Measurements from ENCODE around the gene CERS4.
"Not testable (repeated sequence)": the region's sequence is repeated elsewhere in the genome, so short reads cannot be mapped to it uniquely, and the experiment has no call there.

Gene CERS4

DNA sequence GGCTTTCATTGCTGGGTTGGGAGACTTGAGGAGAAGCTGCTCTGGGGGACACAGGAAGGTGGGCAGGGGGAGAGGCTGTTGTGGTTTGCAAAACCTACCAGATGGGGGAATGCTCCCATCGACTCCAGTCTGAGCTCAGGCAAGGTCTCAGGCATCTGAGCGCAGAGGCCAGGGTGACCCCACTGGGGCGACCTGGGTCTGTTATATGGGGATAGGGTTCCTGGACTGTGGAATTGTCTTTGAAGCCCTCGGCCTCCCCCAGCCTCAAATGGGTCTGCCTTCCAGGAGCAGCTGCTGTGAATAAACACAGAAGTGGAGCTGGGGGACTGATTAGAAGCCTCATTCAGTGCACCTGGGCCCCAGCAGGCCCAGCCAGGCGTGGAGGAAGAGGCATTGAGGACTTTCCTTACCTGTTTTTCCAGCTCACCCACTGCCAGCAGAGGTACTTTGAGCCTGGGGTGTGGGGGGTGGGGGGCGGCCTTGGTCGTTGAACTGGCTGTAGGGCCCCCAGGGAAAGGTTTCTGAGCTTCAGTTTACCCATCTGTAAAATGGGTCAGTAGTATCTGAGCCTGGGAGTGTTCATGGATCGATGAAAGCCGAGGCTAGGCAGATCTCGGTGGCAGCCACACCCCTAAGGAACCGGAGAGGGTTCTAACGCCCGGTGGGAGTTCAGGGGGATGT, 1.4 kb downstream of the CERS4 start:
- no peak for DNase-seq

DNA sequence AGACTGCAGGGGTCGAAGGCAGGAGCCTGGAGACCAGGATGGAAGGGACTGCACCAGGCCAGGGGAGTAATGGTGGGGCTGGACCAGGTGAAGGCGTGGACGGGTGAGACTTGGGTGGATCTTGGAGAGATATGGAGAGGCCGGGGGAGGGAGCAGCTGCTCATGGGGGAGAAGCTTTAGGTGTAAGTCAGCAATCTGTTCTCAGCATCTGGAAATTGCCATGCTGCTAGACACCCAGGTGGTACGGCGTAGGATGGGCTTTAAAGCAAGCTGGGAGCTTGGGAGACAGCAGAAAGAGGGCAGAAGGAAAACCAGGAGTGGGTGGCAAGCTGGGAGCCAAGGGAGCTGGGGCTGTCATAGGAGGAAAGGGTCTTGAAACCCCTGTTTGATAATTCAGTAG, 3.0 kb downstream of the CERS4 start:
- DNase-seq, result no peak

DNA sequence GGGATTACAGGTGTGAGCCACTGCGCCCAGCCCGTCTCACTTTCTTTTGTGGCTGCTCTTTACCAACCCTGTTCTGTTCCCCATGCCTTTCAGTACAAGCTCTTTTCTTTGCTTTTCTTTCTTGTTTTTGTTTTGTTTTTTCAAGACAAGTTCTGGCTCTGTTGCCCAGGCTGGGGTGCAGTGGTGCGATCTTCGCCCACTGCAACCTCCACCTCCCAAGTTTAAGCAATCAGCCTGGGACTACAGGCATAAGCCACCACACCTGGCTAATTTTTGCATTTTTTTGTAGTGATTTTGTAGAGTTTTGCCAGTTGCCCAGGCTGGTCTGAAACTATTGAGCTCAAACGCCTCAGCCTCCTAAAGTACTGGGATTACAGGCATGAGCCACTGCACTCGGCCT, 3.7 kb downstream of the CERS4 start:
- no peak for DNase-seq

- DNase-seq, result no peak
Measured at GRCh38 chr19:8213827-8214672, 4.9 kb downstream of the CERS4 start.

GRCh38 chr19:8214802-8215201, 5.6 kb downstream of the CERS4 start:
- DNase-seq, result no peak

GRCh38 chr19:8215783-8216182, 6.6 kb downstream of the CERS4 start:
- DNase-seq, result no peak

GRCh38 chr19:8216357-8216756, 7.2 kb downstream of the CERS4 start:
- no peak for DNase-seq

GRCh38 chr19:8218127-8218526, 9.0 kb downstream of the CERS4 start:
- DNase-seq, result not testable (repeated sequence)

GRCh38 chr19:8220481-8220880, 11.3 kb downstream of the CERS4 start:
- no peak for DNase-seq

DNA sequence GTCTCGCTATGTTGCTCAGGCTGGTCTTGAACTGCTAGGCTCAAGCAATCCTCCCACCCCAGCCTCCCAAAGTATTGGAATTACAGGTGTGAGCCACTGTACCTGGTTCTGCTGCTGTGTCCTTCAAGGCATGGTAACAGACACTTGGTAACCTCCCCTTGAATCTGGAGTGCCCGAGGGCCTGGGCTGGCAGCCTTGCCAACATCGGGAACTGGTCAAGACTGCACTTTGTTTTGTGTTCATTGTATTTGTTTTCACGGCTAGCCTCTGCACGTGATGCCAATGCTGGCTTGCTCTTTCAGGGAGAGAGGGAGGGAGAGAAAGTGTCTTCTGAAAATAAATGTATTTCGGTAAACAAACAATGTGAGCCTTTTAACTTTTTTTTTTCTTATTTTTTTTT, 12.0 kb downstream of the CERS4 start:
- DNase-seq, result no peak

- DNase-seq, result not testable (repeated sequence)
Measured at GRCh38 chr19:8223442-8223841, 14.3 kb downstream of the CERS4 start.

DNA sequence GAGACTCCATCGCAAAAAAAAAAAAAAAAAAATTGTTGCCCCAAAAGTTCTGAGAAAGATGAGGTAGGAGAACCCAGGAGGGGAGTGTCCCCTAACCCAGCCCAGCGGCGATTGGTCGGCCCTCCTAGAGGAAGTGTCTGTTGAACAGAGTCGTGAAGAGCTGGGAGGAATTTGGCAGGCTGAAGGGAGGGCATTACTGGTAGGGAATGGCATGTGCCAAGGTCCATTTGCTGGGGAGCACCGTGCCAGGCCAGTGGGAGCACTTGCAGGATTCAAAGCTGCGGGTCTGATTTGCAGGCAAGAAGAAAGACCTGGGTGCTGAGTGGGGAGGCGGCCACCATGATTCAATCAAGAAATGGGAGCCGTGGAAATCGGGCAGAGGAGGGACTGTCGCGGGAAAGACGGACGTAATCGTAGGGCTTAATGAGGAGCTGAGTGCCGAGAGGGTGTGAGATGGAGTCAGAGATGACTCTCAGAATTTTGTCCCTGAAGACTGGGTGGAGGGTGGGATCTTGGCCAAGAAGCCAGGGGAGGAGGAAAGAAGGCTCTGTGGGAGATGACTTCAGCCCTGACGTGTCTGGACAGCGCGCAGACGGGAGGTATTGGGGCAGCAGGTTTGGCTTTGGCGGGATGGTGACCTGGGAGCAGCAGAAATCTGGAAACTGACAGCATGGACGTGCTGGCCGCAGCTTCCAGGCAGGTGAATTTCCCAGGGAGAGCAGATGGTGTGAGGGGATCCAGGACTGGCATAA, 15.4 kb downstream of the CERS4 start:
- no peak for DNase-seq

- DNase-seq, result no peak
Measured at GRCh38 chr19:8231073-8231604, 22.0 kb downstream of the CERS4 start.

DNA sequence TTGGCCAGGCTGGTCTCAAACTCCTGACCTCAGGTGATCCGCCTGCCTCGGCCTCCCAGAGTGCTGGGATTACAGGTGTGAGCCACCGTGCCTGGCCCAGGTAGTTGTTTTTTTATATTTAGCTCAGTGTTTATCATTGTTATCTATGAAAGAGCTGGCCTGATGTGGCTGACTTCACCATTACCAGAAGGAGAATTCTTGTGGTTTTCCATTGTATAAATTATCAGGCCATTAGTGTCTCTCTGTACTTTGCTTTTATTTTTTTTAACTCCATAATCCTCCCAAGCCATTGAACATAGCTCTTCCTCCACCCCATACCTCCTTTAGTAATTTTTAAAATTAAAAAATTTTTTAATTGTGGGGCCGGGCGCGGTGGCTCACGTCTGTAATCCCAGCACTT, 24.2 kb downstream of the CERS4 start:
- no peak for DNase-seq

DNA sequence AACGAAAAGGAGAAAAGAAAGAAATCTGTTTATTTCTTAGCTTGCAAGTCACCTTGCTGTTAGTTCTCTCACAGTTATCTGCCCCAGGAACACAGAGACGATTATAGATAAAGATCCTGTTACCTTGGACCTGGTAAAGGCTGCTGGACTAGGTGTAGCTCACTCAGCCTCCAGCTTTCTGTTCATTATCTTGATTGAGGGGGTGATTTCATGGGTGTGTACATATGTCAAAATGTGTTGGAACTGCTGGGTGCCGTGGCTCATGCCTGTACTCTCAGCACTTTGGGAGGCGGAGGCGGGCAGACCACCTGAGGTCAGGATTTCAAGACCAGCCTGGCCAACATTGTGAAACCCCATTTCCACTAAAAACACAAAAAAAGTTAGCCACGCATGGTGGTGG, 27.9 kb downstream of the CERS4 start:
- DNase-seq, result no peak

- no peak for DNase-seq
Measured at GRCh38 chr19:8238251-8238650, 29.1 kb downstream of the CERS4 start.

GRCh38 chr19:8239528-8240273, 30.5 kb downstream of the CERS4 start:
- DNase-seq, result no peak

DNA sequence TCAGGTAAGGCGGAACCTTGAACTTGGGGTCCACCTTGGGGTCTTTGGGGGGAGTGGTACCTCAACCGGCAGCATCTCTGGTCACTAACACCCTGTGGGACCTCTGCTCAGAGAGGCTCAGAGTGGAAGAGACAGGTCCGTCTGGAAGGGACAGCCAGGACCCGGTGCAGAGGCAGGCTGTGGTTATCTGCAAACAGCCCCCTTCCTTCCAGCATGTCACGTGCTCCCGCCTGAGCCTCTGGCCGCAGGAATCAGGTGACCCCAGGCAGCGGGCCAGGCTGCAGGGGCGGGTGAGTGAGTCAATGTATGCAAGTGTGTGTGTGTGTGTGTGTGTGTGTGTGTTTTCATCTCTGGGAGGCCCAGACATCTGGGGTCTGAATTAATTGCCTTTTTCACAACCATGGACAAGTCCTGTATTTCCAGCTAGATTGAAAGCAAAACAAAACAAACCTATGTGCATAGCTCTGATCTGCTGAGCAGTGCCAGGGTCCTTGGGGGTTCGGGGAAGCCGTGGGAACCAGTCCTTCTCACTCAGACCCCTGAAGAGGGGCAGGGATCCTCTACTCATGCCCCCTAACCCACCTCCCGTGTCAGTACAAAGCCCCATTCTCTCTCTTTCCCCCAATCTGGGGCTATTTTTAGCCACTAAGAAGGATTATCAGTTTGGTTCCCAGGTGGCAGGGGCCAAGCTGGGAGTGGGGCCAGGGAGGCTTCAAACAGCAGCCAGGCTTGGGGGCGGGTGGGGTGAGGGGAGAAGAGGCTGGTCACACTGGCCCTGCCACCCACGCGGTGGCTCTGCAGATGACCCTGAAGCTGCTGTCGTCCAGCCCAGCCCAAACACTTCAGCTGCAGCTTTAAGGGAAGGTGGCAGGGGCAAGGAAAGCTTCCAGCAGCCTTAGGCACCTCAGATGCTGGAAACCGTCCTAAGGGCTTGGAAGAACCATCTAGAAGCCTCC, 31.4 kb downstream of the CERS4 start:
- peak; percentile 63 for DNase-seq

GRCh38 chr19:8241646-8242045, 32.5 kb downstream of the CERS4 start:
- DNase-seq, result no peak

- no peak for DNase-seq
Measured at GRCh38 chr19:8242211-8242821, 33.1 kb downstream of the CERS4 start.

DNA sequence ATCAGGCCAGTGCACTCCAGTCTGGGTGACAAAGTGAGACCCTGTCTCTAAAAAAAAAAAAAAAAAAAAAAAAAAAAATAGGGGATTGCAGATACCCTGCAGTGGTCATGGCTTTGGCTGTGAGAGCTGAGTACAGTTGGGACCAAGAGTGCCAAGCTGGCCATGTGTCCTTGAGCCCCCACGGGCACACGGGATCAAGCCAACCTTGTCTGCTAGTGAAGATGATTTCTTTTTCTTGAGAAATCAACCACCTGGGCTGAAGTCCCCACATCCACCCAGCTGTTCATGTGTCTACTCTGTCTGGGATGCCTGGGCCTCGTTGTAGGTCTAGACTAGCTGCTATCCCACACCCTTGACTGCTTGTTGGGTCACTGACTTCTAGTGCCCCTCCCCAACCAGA, 34.0 kb downstream of the CERS4 start:
- DNase-seq, result no peak

Data from CD4-positive, alpha-beta T cell treated with Interleukin-12 subunit alpha and Interleukin-12 subunit beta, for 1 hour (primary cell).